Bronchial epithelial cell (primary cell): Measurements from ENCODE around the gene RABGAP1L. TPM values are rescaled to one million over a fixed set of nuclear protein-coding genes. Genes with fewer than 3 reads are reported as not detected.
A peak's percentile ranks its signal among the peaks of the same experiment; 100 is the strongest.
"Not testable (repeated sequence)": the region's sequence is repeated elsewhere in the genome, so short reads cannot be mapped to it uniquely, and the experiment has no call there.

ENCODE experiments used
- DNase-seq: peaks from one replicate; pipeline ENCODE4 v3.0.0-alpha.2; 2010; ENCODE audit warnings: low read depth
- FAIRE-seq: peaks from 2 replicates; lab custom pipeline; 2011; peaks lifted over from hg19 to GRCh38; lab: Jason Lieb, UNC
- H3K27me3 ChIP-seq: 2 replicates; pipeline ENCODE4 v1.5.1; 2011; ENCODE audit warnings: low read length; ENCODE audit not compliant: control insufficient read depth, insufficient read depth
- H3K36me3 ChIP-seq: 2 replicates; pipeline ENCODE4 v1.5.1; 2011; ENCODE audit warnings: low read length; ENCODE audit not compliant: control insufficient read depth, insufficient read depth
- H3K4me3 ChIP-seq: 2 replicates; pipeline ENCODE4 v1.5.1; 2011; ENCODE audit warnings: mild to moderate bottlenecking, low read depth, low read length, control low read depth
- total RNA-seq: library from RNA; depleted of rRNA; stranded (reverse); fragments of >200 nt; gene quantifications from 2 replicates; pipeline ENCODE4 v1.2.1, GENCODE V29; 2014
- TF ChIP-seq, protein P1 (sequence below): IDR thresholded peaks from 2 replicates; pipeline ENCODE4 v1.5.1; 2011; ENCODE audit warnings: mild to moderate bottlenecking, moderate library complexity, low read length, control low read depth, inconsistent platforms; ENCODE audit not compliant: insufficient read depth, severe bottlenecking

RABGAP1L gene
- total RNA-seq, 1 donor from 2014 or later: 37.4 TPM

DNA sequence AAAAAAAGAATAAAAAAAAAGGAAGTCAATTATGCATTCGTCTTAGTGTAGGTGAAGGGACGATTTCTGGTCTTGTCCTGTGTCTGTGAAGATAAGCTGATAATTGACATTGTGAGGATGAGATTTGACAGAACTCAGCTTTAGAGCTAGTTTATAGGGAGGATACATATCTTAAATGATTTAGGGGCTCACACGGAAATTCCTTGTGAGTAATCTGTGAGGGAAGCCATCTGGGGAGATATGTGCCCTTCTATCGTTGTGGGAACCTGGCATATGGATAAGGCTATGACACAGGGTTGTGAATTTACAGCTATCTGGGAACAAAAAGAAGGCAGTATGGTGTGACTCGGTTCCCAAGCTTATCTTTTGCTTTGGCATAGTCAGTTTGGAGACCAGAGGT, 71.1 kb downstream of the RABGAP1L start:
- H3K4me3 ChIP-seq: no peak overlapping the region
- TF ChIP-seq, protein P1, sequence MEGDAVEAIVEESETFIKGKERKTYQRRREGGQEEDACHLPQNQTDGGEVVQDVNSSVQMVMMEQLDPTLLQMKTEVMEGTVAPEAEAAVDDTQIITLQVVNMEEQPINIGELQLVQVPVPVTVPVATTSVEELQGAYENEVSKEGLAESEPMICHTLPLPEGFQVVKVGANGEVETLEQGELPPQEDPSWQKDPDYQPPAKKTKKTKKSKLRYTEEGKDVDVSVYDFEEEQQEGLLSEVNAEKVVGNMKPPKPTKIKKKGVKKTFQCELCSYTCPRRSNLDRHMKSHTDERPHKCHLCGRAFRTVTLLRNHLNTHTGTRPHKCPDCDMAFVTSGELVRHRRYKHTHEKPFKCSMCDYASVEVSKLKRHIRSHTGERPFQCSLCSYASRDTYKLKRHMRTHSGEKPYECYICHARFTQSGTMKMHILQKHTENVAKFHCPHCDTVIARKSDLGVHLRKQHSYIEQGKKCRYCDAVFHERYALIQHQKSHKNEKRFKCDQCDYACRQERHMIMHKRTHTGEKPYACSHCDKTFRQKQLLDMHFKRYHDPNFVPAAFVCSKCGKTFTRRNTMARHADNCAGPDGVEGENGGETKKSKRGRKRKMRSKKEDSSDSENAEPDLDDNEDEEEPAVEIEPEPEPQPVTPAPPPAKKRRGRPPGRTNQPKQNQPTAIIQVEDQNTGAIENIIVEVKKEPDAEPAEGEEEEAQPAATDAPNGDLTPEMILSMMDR: no peak
- DNase-seq (no peak), FAIRE-seq (no peak)
- peaks cover 1% of the 10 kb centered on the region for H3K36me3 ChIP-seq
- H3K27me3 ChIP-seq: no peaks in the 10 kb centered on the region

DNA sequence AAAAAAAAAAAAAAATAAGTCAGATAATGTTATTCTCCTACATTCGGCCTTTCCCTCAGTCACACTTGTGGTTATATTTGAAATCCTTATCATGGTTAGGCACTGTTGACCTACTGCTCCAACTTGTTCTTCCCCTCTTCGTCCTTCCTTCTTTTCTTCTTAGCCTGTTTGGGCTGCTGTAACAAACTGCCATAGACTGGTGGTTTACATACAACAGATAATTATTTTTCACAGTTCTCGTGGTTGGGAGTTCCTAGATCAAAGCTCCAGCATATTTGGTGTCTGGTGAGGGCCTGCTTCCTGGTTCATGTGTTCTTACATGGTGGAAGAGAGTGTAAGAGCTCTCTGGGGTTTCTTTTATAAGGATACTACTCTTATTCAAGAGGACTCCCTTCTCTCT, 73.4 kb downstream of the RABGAP1L start:
- no peak for FAIRE-seq

DNA sequence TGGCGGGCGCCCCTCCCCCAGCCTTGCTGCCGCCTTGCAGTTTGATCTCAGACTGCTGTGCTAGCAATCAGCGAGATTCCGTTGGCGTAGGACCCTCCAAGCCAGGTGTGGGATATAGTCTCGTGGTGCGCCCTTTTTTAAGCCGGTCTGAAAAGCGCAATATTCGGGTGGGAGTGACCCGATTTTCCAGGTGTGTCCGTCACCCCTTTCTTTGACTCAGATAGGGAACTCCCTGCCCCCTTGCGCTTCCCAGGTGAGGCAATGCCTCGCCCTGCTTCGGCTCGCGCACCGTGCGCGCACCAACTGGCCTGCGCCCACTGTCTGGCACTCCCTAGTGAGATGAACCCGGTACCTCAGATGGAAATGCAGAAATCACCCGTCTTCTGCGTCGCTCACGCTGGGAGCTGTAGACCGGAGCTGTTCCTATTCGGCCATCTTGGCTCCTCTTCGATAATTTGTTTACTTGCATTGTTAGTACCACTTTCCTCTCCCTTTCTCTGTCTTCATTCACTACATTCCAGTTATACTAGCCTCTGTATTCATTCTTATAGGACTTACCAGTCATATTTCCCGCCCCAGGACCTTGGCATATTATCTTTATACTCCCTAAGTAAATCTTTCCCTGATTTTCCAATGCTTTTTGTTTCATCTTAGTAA, 79.7 kb downstream of the RABGAP1L start:
- not testable (repeated sequence) for H3K27me3 ChIP-seq, FAIRE-seq, H3K36me3 ChIP-seq
- H3K4me3 ChIP-seq: peak overlapping the region; percentile 24
- peak; percentile 46 for DNase-seq

More for the DNA sequence above, 73.4 kb downstream of the RABGAP1L start:
- TF ChIP-seq, protein P1: no peak
- no peak overlapping the region for H3K4me3 ChIP-seq
- no peak for DNase-seq
- no peaks in the 10 kb centered on the region for H3K27me3 ChIP-seq
- H3K36me3 ChIP-seq: peaks cover 1% of the 10 kb centered on the region

DNA sequence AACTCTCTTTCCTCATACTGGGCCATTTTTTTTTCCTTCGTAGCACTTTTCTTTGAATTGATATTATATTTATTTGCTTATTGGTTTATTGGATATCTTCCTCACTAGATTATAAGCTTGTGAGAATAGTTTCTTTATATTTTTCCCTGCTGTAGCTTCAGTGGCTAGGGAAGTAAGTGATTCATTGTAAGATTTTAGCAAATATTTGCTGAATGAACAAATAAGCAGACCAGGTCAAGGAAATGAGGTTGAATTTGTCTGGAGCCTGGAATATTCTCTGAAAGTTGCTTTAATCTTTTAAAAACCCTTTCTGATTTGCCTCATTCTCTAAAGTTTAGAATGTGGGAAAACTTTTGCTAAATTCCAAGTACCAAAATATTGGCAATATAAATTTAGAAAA, 80.2 kb downstream of the RABGAP1L start:
- FAIRE-seq (no peak), DNase-seq (peak; percentile 46)
- no peaks in the 10 kb centered on the region for H3K36me3 ChIP-seq
- peak overlapping the region; percentile 24 for H3K4me3 ChIP-seq
- TF ChIP-seq, protein P1: no peak
- no peaks in the 10 kb centered on the region for H3K27me3 ChIP-seq

DNA sequence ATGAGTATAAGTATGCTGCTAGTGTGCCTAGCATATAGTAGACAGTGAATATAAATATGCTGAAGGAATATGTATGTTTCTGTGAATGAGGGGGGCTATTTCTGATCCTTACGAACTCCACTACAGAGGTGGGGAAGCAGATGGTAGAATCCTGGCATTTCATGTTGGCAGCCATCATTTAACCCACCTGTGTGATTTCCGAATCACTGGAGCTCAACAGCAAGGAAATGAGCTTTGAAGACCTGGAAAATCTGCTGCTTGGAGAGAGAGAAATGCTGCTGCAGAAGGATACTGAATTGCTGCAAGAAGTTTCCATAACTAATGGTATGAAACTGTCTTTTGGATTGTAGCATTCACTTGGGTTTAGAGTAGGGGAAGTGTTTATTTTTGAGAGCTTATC, 83.5 kb downstream of the RABGAP1L start:
- FAIRE-seq (no peak), DNase-seq (no peak)
- Histone ChIP-seq H3K36me3 (no peaks in the 10 kb centered on the region), H3K27me3 (no peaks in the 10 kb centered on the region), H3K4me3 (no peak overlapping the region)
- TF ChIP-seq, protein P1: no peak

DNA sequence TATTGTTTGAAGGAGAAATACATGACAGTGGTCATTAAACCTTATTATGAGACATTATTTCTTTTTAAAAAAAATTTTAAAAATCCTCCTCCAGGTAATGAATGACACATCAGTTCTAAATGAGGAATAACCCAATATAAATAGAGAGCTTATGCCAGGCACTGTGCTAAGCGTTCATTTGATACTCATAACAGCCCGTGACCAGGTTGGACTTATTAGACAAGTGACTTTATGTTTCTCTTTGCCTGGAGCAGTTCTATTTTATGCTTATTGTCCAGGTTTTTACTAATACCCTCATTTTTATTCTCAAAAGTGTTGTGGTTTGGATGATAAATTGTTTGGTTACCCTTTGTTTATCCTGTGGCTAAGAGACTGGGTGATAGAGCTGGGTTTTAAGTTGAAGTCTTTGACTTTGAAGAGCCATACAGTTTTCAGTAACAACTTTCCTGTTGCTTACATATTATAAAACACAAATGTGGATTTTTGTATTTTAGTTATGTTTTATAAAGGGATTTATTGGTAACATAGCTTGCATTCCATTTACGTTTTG, 84.2 kb downstream of the RABGAP1L start:
- TF ChIP-seq, protein P1: no peak
- no peak overlapping the region for H3K4me3 ChIP-seq
- FAIRE-seq (no peak), DNase-seq (no peak)
- H3K27me3 ChIP-seq: no peaks in the 10 kb centered on the region
- H3K36me3 ChIP-seq: no peaks in the 10 kb centered on the region
